HEK293 (cell line): ENCODE measurements around the gene ATP5F1B.

ENCODE experiments used
- GLIS1 ChIP-seq: fragments of 450-650 bp; formaldehyde crosslinking; IDR thresholded peaks from 2 replicates; pipeline ENCODE4 v1.5.1; 2016; ENCODE audit warnings: missing biosample characterization, missing genetic modification characterization
- OSR2 ChIP-seq: fragments of 450-650 bp; formaldehyde crosslinking; IDR thresholded peaks from 2 replicates; pipeline ENCODE4 v1.5.1; 2016; ENCODE audit warnings: missing biosample characterization, missing genetic modification characterization
- PATZ1 ChIP-seq: fragments of 450-650 bp; formaldehyde crosslinking; IDR thresholded peaks from 2 replicates; pipeline ENCODE4 v1.5.1; 2016; ENCODE audit warnings: missing biosample characterization, missing genetic modification characterization
- ZBTB17 ChIP-seq: fragments of 450-650 bp; formaldehyde crosslinking; IDR thresholded peaks from 2 replicates; pipeline ENCODE4 v1.5.1; 2016; ENCODE audit warnings: missing biosample characterization, missing genetic modification characterization
- ZBTB48 ChIP-seq: fragments of 450-650 bp; formaldehyde crosslinking; IDR thresholded peaks from 2 replicates; pipeline ENCODE4 v1.5.1; 2016; ENCODE audit warnings: missing biosample characterization, missing genetic modification characterization
- ZNF18 ChIP-seq: fragments of 450-650 bp; formaldehyde crosslinking; IDR thresholded peaks from 2 replicates; pipeline ENCODE4 v1.5.1; 2016; ENCODE audit warnings: missing biosample characterization, missing genetic modification characterization
- ZNF223 ChIP-seq: fragments of 450-650 bp; formaldehyde crosslinking; IDR thresholded peaks from 2 replicates; pipeline ENCODE4 v1.5.1; 2016; ENCODE audit warnings: missing biosample characterization, missing genetic modification characterization
- ZNF24 ChIP-seq: fragments of 450-650 bp; formaldehyde crosslinking; IDR thresholded peaks from 2 replicates; pipeline ENCODE4 v1.5.1; 2016; ENCODE audit warnings: missing biosample characterization, missing genetic modification characterization
- ZNF248 ChIP-seq: fragments of 450-650 bp; formaldehyde crosslinking; IDR thresholded peaks from 2 replicates; pipeline ENCODE4 v1.5.1; 2017; ENCODE audit warnings: missing biosample characterization, missing genetic modification characterization
- ZNF274 ChIP-seq, 2 experiments: fragments of 200-500 bp in 1 of 2; fragments of 450-650 bp in 1 of 2; sonication (Bioruptor generic) in 1 of 2; formaldehyde crosslinking in 1 of 2; IDR thresholded peaks; 2 replicates each; pipeline versions ENCODE4 v1.5.1 to v1.6.1; 2014 to 2016; ENCODE audit warnings: borderline replicate concordance in 1 of 2, inconsistent platforms in 1 of 2, low read length in 1 of 2, missing biosample characterization in 1 of 2, missing genetic modification characterization in 1 of 2
- ZNF791 ChIP-seq: fragments of 450-650 bp; formaldehyde crosslinking; IDR thresholded peaks from 2 replicates; pipeline ENCODE4 v1.5.1; 2016; ENCODE audit warnings: missing biosample characterization, missing genetic modification characterization
- TF ChIP-seq, protein P1 (sequence below): fragments of 450-650 bp; formaldehyde crosslinking; IDR thresholded peaks from 2 replicates; pipeline ENCODE4 v1.5.1; 2016; ENCODE audit warnings: missing biosample characterization, missing genetic modification characterization
- TF ChIP-seq, protein P2 (sequence below): fragments of 450-650 bp; formaldehyde crosslinking; IDR thresholded peaks from 2 replicates; pipeline ENCODE4 v1.5.1; 2017; ENCODE audit warnings: missing biosample characterization, missing genetic modification characterization
- TF ChIP-seq, protein P3 (sequence below): fragments of 450-650 bp; formaldehyde crosslinking; conservative IDR thresholded peaks from 2 replicates; pipeline ENCODE4 v1.5.1; 2016; ENCODE audit warnings: low read depth, missing biosample characterization, missing genetic modification characterization
- TF ChIP-seq, protein P4 (sequence below): fragments of 450-650 bp; formaldehyde crosslinking; IDR thresholded peaks from 2 replicates; pipeline ENCODE4 v1.5.1; 2016; ENCODE audit warnings: missing biosample characterization, missing genetic modification characterization
- TF ChIP-seq, protein P5 (sequence below): fragments of 450-650 bp; formaldehyde crosslinking; IDR thresholded peaks from 2 replicates; pipeline ENCODE4 v1.5.1; 2016; ENCODE audit warnings: missing biosample characterization, missing genetic modification characterization
- TF ChIP-seq, protein P6 (sequence below): fragments of 450-650 bp; formaldehyde crosslinking; IDR thresholded peaks from 2 replicates; pipeline ENCODE4 v1.5.1; 2016; ENCODE audit warnings: missing biosample characterization, missing genetic modification characterization

ATP5F1B gene

DNA sequence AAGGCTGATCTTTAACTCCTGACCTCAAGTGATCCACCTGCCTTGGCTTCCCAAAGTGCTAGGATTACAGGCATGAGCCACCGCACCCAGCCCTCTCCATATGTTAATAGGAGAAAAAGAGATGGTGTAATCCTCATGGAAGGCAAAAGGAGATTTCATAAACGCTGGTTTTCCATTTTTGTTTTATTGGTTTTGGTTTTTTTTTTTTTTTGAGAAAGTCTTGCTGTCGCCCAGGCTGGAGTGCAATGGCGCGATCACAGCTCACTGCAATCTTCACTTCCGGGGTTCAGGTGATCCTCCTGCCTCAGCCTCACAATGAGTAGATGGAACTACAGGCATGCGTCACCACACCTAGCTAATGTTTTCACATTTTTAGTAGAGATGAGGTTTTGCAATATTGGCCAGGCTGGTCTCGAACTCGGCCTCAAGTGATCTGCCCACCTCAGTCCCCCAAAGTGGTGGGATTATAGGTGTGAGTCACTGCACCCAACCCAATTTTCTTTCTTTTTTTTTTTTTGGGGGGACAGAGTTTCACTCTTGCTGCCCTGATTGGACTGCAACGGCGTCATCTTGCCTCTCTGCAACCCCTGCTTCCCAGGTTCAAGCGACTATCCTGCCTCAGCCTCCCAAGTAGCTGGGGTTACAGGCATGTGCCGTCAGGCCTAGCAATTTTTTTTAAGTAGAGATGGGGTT, 34.2 kb upstream of the ATP5F1B start (continued):
- TF ChIP-seq, protein P1, sequence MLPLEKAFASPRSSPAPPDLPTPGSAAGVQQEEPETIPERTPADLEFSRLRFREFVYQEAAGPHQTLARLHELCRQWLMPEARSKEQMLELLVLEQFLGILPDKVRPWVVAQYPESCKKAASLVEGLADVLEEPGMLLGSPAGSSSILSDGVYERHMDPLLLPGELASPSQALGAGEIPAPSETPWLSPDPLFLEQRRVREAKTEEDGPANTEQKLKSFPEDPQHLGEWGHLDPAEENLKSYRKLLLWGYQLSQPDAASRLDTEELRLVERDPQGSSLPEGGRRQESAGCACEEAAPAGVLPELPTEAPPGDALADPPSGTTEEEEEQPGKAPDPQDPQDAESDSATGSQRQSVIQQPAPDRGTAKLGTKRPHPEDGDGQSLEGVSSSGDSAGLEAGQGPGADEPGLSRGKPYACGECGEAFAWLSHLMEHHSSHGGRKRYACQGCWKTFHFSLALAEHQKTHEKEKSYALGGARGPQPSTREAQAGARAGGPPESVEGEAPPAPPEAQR: no peak
- TF ChIP-seq ZNF248 (no peak), ZBTB48 (tag by site-specific recombination) (no peak), PATZ1 (no peak), ZNF223 (tag by site-specific recombination) (no peak), ZBTB17 (tag by site-specific recombination) (peak; percentile 67), GLIS1 (no peak), ZNF791 (tag by site-specific recombination) (no peak), ZNF18 (tag by site-specific recombination) (peak; percentile 65; the same call in 1 of the 2 replicates), OSR2 (tag by site-specific recombination) (no peak), ZNF24 (tag by site-specific recombination) (no peak), ZNF274 (IDR thresholded peaks at IDR 0.05; ENCODE audit: low read length) (no peak), ZNF274 (tag by site-specific recombination; IDR thresholded peaks at IDR 0.05; ENCODE audit: borderline replicate concordance) (no peak)
- TF ChIP-seq, protein P2, sequence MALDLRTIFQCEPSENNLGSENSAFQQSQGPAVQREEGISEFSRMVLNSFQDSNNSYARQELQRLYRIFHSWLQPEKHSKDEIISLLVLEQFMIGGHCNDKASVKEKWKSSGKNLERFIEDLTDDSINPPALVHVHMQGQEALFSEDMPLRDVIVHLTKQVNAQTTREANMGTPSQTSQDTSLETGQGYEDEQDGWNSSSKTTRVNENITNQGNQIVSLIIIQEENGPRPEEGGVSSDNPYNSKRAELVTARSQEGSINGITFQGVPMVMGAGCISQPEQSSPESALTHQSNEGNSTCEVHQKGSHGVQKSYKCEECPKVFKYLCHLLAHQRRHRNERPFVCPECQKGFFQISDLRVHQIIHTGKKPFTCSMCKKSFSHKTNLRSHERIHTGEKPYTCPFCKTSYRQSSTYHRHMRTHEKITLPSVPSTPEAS (tag by site-specific recombination): no peak
- TF ChIP-seq, protein P3, sequence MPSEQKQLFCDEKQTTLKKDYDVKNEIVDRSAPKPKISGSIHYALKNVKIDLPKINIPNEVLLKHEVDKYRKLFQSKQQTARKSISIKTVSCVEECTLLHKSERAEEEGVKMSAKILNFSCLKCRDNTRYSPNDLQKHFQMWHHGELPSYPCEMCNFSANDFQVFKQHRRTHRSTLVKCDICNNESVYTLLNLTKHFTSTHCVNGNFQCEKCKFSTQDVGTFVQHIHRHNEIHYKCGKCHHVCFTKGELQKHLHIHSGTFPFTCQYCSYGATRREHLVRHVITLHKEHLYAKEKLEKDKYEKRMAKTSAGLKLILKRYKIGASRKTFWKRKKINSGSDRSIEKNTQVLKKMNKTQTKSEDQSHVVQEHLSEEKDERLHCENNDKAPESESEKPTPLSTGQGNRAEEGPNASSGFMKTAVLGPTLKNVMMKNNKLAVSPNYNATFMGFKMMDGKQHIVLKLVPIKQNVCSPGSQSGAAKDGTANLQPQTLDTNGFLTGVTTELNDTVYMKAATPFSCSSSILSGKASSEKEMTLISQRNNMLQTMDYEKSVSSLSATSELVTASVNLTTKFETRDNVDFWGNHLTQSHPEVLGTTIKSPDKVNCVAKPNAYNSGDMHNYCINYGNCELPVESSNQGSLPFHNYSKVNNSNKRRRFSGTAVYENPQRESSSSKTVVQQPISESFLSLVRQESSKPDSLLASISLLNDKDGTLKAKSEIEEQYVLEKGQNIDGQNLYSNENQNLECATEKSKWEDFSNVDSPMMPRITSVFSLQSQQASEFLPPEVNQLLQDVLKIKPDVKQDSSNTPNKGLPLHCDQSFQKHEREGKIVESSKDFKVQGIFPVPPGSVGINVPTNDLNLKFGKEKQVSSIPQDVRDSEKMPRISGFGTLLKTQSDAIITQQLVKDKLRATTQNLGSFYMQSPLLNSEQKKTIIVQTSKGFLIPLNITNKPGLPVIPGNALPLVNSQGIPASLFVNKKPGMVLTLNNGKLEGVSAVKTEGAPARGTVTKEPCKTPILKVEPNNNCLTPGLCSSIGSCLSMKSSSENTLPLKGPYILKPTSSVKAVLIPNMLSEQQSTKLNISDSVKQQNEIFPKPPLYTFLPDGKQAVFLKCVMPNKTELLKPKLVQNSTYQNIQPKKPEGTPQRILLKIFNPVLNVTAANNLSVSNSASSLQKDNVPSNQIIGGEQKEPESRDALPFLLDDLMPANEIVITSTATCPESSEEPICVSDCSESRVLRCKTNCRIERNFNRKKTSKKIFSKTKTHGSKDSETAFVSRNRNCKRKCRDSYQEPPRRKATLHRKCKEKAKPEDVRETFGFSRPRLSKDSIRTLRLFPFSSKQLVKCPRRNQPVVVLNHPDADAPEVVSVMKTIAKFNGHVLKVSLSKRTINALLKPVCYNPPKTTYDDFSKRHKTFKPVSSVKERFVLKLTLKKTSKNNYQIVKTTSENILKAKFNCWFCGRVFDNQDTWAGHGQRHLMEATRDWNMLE (tag by site-specific recombination): no peak
- TF ChIP-seq, protein P4, sequence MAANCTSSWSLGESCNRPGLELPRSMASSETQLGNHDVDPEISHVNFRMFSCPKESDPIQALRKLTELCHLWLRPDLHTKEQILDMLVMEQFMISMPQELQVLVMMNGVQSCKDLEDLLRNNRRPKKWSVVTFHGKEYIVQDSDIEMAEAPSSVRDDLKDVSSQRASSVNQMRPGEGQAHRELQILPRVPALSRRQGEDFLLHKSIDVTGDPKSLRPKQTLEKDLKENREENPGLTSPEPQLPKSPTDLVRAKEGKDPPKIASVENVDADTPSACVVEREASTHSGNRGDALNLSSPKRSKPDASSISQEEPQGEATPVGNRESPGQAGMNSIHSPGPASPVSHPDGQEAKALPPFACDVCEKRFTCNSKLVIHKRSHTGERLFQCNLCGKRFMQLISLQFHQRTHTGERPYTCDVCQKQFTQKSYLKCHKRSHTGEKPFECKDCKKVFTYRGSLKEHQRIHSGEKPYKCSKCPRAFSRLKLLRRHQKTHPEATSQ (tag by site-specific recombination): no peak
- TF ChIP-seq, protein P5, sequence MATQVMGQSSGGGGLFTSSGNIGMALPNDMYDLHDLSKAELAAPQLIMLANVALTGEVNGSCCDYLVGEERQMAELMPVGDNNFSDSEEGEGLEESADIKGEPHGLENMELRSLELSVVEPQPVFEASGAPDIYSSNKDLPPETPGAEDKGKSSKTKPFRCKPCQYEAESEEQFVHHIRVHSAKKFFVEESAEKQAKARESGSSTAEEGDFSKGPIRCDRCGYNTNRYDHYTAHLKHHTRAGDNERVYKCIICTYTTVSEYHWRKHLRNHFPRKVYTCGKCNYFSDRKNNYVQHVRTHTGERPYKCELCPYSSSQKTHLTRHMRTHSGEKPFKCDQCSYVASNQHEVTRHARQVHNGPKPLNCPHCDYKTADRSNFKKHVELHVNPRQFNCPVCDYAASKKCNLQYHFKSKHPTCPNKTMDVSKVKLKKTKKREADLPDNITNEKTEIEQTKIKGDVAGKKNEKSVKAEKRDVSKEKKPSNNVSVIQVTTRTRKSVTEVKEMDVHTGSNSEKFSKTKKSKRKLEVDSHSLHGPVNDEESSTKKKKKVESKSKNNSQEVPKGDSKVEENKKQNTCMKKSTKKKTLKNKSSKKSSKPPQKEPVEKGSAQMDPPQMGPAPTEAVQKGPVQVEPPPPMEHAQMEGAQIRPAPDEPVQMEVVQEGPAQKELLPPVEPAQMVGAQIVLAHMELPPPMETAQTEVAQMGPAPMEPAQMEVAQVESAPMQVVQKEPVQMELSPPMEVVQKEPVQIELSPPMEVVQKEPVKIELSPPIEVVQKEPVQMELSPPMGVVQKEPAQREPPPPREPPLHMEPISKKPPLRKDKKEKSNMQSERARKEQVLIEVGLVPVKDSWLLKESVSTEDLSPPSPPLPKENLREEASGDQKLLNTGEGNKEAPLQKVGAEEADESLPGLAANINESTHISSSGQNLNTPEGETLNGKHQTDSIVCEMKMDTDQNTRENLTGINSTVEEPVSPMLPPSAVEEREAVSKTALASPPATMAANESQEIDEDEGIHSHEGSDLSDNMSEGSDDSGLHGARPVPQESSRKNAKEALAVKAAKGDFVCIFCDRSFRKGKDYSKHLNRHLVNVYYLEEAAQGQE (tag by site-specific recombination): no peak
- TF ChIP-seq, protein P6, sequence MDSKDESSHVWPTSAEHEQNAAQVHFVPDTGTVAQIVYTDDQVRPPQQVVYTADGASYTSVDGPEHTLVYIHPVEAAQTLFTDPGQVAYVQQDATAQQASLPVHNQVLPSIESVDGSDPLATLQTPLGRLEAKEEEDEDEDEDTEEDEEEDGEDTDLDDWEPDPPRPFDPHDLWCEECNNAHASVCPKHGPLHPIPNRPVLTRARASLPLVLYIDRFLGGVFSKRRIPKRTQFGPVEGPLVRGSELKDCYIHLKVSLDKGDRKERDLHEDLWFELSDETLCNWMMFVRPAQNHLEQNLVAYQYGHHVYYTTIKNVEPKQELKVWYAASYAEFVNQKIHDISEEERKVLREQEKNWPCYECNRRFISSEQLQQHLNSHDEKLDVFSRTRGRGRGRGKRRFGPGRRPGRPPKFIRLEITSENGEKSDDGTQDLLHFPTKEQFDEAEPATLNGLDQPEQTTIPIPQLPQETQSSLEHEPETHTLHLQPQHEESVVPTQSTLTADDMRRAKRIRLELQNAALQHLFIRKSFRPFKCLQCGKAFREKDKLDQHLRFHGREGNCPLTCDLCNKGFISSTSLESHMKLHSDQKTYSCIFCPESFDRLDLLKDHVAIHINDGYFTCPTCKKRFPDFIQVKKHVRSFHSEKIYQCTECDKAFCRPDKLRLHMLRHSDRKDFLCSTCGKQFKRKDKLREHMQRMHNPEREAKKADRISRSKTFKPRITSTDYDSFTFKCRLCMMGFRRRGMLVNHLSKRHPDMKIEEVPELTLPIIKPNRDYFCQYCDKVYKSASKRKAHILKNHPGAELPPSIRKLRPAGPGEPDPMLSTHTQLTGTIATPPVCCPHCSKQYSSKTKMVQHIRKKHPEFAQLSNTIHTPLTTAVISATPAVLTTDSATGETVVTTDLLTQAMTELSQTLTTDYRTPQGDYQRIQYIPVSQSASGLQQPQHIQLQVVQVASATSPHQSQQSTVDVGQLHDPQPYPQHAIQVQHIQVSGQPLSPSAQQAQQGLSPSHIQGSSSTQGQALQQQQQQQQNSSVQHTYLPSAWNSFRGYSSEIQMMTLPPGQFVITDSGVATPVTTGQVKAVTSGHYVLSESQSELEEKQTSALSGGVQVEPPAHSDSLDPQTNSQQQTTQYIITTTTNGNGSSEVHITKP (tag by site-specific recombination): 0 out of 2 replicates have a peak, but pooled peaks have one; percentile 8
